Liver (tissue), 9 donors: ENCODE results near the gene PYCR2. TPM values are rescaled to one million over a fixed set of nuclear protein-coding genes. Genes with fewer than 3 reads are reported as not detected.

Source experiments
- DNase-seq: peaks from one replicate; pipeline ENCODE4 v3.0.0-alpha.2; 2017; ENCODE audit warnings: low spot score
- H3K27ac ChIP-seq, 2 donors: one replicate each; pipeline ENCODE4 v1.7.0; 2013; ENCODE audit warnings: inconsistent platforms in 2 of 2, low read length in 2 of 2, control low read depth in 1 of 2, low read depth in 1 of 2, mild to moderate bottlenecking in 1 of 2
- H3K27me3 ChIP-seq, 4 donors: one replicate each; pipeline versions ENCODE4 v1.6.1 to v1.7.0; 2013; ENCODE audit warnings: low read length in 3 of 4, inconsistent platforms in 1 of 4, mild to moderate bottlenecking in 1 of 4, moderate library complexity in 1 of 4; ENCODE audit not compliant: control insufficient read depth in 4 of 4, insufficient read depth in 4 of 4
- H3K36me3 ChIP-seq, 4 donors: one replicate each; pipeline versions ENCODE4 v1.6.1 to v1.7.0; 2013; ENCODE audit warnings: low read length in 3 of 4, mild to moderate bottlenecking in 3 of 4, low read depth in 1 of 4, moderate library complexity in 1 of 4; ENCODE audit not compliant: control insufficient read depth in 4 of 4, insufficient read depth in 3 of 4
- H3K4me1 ChIP-seq, 4 donors: one replicate each; pipeline versions ENCODE4 v1.6.1 to v1.7.0; 2013; ENCODE audit warnings: low read length in 3 of 4, mild to moderate bottlenecking in 3 of 4, moderate library complexity in 1 of 4; ENCODE audit not compliant: control insufficient read depth in 4 of 4, insufficient read depth in 4 of 4
- H3K4me3 ChIP-seq, 3 donors: one replicate each; pipeline versions ENCODE4 v1.6.1 to v1.7.0; 2013; ENCODE audit warnings: low read length in 3 of 3, control low read depth in 1 of 3, low read depth in 1 of 3, mild to moderate bottlenecking in 1 of 3
- H3K9ac ChIP-seq, 2 donors: one replicate each; pipeline ENCODE4 v1.7.0; 2013; ENCODE audit warnings: low read length in 2 of 2, mild to moderate bottlenecking in 2 of 2, moderate library complexity in 2 of 2, control low read depth in 1 of 2, low read depth in 1 of 2
- H3K9me3 ChIP-seq, 4 donors: one replicate each; pipeline versions ENCODE4 v1.6.1 to v1.7.0; 2013; ENCODE audit warnings: low read length in 3 of 4; ENCODE audit not compliant: control insufficient read depth in 4 of 4
- ATF3 ChIP-seq: IDR thresholded peaks from 2 replicates; pipeline ENCODE4 v1.6.1; 2016; ENCODE audit warnings: antibody characterized with exemption
- EGR1 ChIP-seq, 2 donors: IDR thresholded peaks; 2 replicates each; pipeline ENCODE4 v1.6.1; 2016 to 2018; ENCODE audit warnings: antibody characterized with exemption in 2 of 2, low read depth in 2 of 2
- FOXA1 ChIP-seq: IDR thresholded peaks from 2 replicates; pipeline ENCODE4 v1.6.1; 2016; ENCODE audit warnings: antibody characterized with exemption
- FOXA2 ChIP-seq: IDR thresholded peaks from 2 replicates; pipeline ENCODE4 v1.6.1; 2016; ENCODE audit warnings: antibody characterized with exemption
- GABPA ChIP-seq, 2 donors: IDR thresholded peaks in 1 of 2; conservative IDR thresholded peaks in 1 of 2; 2 replicates each; pipeline ENCODE4 v1.6.1; 2016; ENCODE audit warnings: antibody characterized with exemption in 2 of 2, mild to moderate bottlenecking in 1 of 2, moderate library complexity in 1 of 2
- HNF4A ChIP-seq, 2 donors: conservative IDR thresholded peaks; 2 replicates each; pipeline ENCODE4 v1.6.1; 2016; ENCODE audit warnings: antibody characterized with exemption in 2 of 2, mild to moderate bottlenecking in 2 of 2
- HNF4G ChIP-seq: IDR thresholded peaks from 2 replicates; pipeline ENCODE4 v1.6.1; 2016; ENCODE audit warnings: antibody characterized with exemption
- JUND ChIP-seq, 2 donors: IDR thresholded peaks; 2 replicates each; pipeline ENCODE4 v1.6.1; 2016; ENCODE audit warnings: antibody characterized with exemption in 2 of 2
- NR2F2 ChIP-seq: IDR thresholded peaks from 2 replicates; pipeline ENCODE4 v1.6.1; 2016; ENCODE audit warnings: antibody characterized with exemption
- RAD21 ChIP-seq, 2 donors: IDR thresholded peaks; 2 replicates each; pipeline ENCODE4 v1.6.1; 2016; ENCODE audit warnings: antibody characterized with exemption in 2 of 2, mild to moderate bottlenecking in 2 of 2
- RXRA ChIP-seq, 2 donors: IDR thresholded peaks; 2 replicates each; pipeline ENCODE4 v1.6.1; 2017 to 2018; ENCODE audit warnings: antibody characterized with exemption in 2 of 2, mild to moderate bottlenecking in 1 of 2
- SP1 ChIP-seq: IDR thresholded peaks from 2 replicates; pipeline ENCODE4 v1.6.1; 2018; ENCODE audit warnings: antibody characterized with exemption, mild to moderate bottlenecking
- TAF1 ChIP-seq: conservative IDR thresholded peaks from 2 replicates; pipeline ENCODE4 v1.6.1; 2016; ENCODE audit warnings: antibody characterized with exemption, mild to moderate bottlenecking
- YY1 ChIP-seq: IDR thresholded peaks from 2 replicates; pipeline ENCODE4 v1.6.1; 2016; ENCODE audit warnings: antibody characterized with exemption, mild to moderate bottlenecking
- ZBTB33 ChIP-seq: IDR thresholded peaks from 2 replicates; pipeline ENCODE4 v1.6.1; 2016; ENCODE audit warnings: antibody characterized with exemption
- whole genome bisulfite sequencing: extraction: QIAGEN DNeasy Blood & Tissue Kit; methylation state at CpG from one replicate; pipeline ENCODE4 v1.1.7; 2013; 5-methylcytosine and 5-hydroxymethylcytosine counted together
- polyA plus RNA-seq, 2 donors: library from polyadenylated mRNA; stranded (reverse) in 1 of 2; unstranded in 1 of 2; fragments of 200-250 nt in 1 of 2; fragments of >200 nt in 1 of 2; fragmentation: Nextera tagmentation in 1 of 2; extraction: Ambion mirVana in 1 of 2; gene quantifications; one replicate each; pipeline versions ENCODE4 v1.2.1 to v1.2.3, GENCODE V29; 2013 to 2015
- total RNA-seq, 2 donors: library from RNA; depleted of rRNA; stranded (reverse); fragments of >200 nt; gene quantifications; one replicate each; pipeline ENCODE4 v1.2.3, GENCODE V29; 2014
- TF ChIP-seq, protein P1 (sequence below): IDR thresholded peaks from 2 replicates; pipeline ENCODE4 v1.6.1; 2016; ENCODE audit warnings: antibody characterized with exemption
- TF ChIP-seq, protein P2 (sequence below): fragments of 150-350 bp; IDR thresholded peaks from 2 replicates; pipeline ENCODE4 v1.5.1; 2017; ENCODE audit warnings: improper control_type of control experiment, low read depth, low read length; ENCODE audit not compliant: missing input control
- donor health status: healthy.
- donor health status: healthy.
- donor health status: healthy.
- donor health status: healthy.
- donor health status: healthy.

Gene PYCR2
- total and polyA plus RNA-seq, 4 donors, result 16.8 to 41.0 (median 33.0) TPM

DNA sequence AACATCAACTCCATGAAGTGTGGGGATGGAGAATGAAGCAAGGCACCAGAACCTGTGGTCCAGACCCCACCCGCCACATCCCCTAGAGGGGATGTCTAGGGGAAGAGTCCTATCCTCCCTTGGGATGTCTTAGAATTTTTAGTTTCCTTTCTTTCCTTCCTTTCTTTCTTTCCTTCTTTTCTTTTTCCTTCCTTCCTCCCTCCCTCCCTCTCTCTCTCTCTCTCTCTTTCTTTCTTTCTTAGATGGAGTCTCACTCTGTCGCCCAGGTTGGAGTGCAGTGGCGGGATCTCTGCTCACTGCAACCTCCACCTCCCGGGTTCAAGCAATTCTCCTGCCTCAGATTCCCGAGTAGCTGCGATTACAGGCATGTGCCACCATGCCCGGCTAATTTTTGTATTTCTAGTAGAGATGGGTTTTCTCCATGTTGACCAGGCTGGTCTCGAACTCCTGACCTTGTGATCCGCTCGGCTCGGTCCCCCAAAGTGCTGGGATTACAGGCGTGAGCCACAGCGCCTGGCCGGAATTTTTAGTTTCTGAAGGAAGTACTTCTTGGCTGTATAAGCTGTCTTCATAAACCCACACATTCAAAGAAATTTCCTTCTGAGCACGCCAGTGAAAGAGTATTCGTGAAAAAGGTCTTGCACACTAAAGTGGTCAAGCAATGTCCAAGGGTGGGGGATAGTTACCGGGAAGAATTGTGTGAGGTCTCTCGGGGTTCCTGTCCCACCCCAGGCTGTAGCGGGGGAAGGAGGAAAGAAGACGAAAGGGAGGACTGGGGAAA lies 37.8 kb upstream of the PYCR2 start:
- Histone ChIP-seq H3K9me3 (no peaks in the 10 kb centered on the region), H3K4me1 (peaks cover 3 to 9% (median 6%) of the 10 kb centered on the region in 4 donors), H3K4me3 (no peak overlapping the region), H3K9ac (no peak overlapping the region), H3K36me3 (no peaks in the 10 kb centered on the region), H3K27me3 (no peaks in the 10 kb centered on the region), H3K27ac (no peak overlapping the region)
- DNase-seq, result no peak
- no peak for TF ChIP-seq JUND (IDR thresholded peaks at IDR 0.05)
- no peak for TF ChIP-seq ZBTB33
- no peak for TF ChIP-seq TAF1
- no peak for TF ChIP-seq HNF4G
- no peak for TF ChIP-seq ATF3
- TF ChIP-seq RXRA (IDR thresholded peaks at IDR 0.05), result no peak
- TF ChIP-seq HNF4A (conservative IDR thresholded peaks at IDR 0.05), result no peak
- no peak for TF ChIP-seq FOXA1
- TF ChIP-seq FOXA2, result no peak
- TF ChIP-seq YY1, result no peak
- TF ChIP-seq, protein P1, sequence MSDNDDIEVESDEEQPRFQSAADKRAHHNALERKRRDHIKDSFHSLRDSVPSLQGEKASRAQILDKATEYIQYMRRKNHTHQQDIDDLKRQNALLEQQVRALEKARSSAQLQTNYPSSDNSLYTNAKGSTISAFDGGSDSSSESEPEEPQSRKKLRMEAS, result no peak
- no peak for TF ChIP-seq SP1
- TF ChIP-seq GABPA (IDR thresholded peaks at IDR 0.05 in 1 of 2, conservative IDR thresholded peaks at IDR 0.05 in 1 of 2), result no peak
- TF ChIP-seq, protein P2, sequence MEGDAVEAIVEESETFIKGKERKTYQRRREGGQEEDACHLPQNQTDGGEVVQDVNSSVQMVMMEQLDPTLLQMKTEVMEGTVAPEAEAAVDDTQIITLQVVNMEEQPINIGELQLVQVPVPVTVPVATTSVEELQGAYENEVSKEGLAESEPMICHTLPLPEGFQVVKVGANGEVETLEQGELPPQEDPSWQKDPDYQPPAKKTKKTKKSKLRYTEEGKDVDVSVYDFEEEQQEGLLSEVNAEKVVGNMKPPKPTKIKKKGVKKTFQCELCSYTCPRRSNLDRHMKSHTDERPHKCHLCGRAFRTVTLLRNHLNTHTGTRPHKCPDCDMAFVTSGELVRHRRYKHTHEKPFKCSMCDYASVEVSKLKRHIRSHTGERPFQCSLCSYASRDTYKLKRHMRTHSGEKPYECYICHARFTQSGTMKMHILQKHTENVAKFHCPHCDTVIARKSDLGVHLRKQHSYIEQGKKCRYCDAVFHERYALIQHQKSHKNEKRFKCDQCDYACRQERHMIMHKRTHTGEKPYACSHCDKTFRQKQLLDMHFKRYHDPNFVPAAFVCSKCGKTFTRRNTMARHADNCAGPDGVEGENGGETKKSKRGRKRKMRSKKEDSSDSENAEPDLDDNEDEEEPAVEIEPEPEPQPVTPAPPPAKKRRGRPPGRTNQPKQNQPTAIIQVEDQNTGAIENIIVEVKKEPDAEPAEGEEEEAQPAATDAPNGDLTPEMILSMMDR, result no peak
- TF ChIP-seq NR2F2, result no peak
- 72% methylated on average over 20 of the region's 20 CpGs for WGBS

- WGBS, result 65% methylated on average over 3 of the region's 3 CpGs
- TF ChIP-seq GABPA (IDR thresholded peaks at IDR 0.05 in 1 of 2, conservative IDR thresholded peaks at IDR 0.05 in 1 of 2) (no peak), JUND (IDR thresholded peaks at IDR 0.05) (no peak), RXRA (IDR thresholded peaks at IDR 0.05) (no peak), EGR1 (IDR thresholded peaks at IDR 0.05; ENCODE audit: low read depth in 2 of 2) (no peak), FOXA2 (no peak), HNF4G (no peak), YY1 (no peak), FOXA1 (no peak), SP1 (no peak), ZBTB33 (no peak), NR2F2 (no peak), RAD21 (IDR thresholded peaks at IDR 0.05) (no peak), TAF1 (no peak)
- TF ChIP-seq, protein P1, result no peak
- TF ChIP-seq, protein P2, result no peak
- no peaks in the 10 kb centered on the region for H3K36me3 ChIP-seq
- H3K4me3 ChIP-seq, result no peak overlapping the region
- no peaks in the 10 kb centered on the region for H3K4me1 ChIP-seq
- no peak overlapping the region for H3K27ac ChIP-seq
- no peaks in the 10 kb centered on the region for H3K9me3 ChIP-seq
- no peak overlapping the region for H3K9ac ChIP-seq
- DNase-seq, result no peak
- H3K27me3 ChIP-seq, result no peaks in the 10 kb centered on the region
Measured at GRCh38 chr1:225958041-225958440, 34.0 kb upstream of the PYCR2 start.
